Stimulated activated CD4-positive, alpha-beta T cell treated with anti-CD3 and anti-CD28 coated beads, TNF-alpha, amount 100 ng/mL, for 1 hour (primary cell): Measurements from ENCODE around the gene SERGEF.
"Not testable (repeated sequence)": the region's sequence is repeated elsewhere in the genome, so short reads cannot be mapped to it uniquely, and the experiment has no call there.

ENCODE experiments used
- DNase-seq, 3 donors: peaks; one replicate each; pipeline ENCODE4 v3.0.0-alpha.2; 2020; ENCODE audit warnings: low read depth in 3 of 3, low spot score in 1 of 3

SERGEF gene

GRCh38 chr11:17915500-17916143 is 97.2 kb downstream of the SERGEF start:
- DNase-seq = no peak

GRCh38 chr11:17914957-17915356 is 97.9 kb downstream of the SERGEF start:
- no peak for DNase-seq

- DNase-seq = no peak
These were observed 105.8 kb downstream of the SERGEF start for GRCh38 chr11:17907046-17907445.

- no peak for DNase-seq
These were observed 106.4 kb downstream of the SERGEF start for GRCh38 chr11:17906436-17906835.

GRCh38 chr11:17905477-17905876 is 107.4 kb downstream of the SERGEF start:
- DNase-seq = no peak

- no peak for DNase-seq
These were observed 111.4 kb downstream of the SERGEF start for GRCh38 chr11:17901481-17901880.

- DNase-seq = no peak
These were observed 114.1 kb downstream of the SERGEF start for GRCh38 chr11:17898782-17899181.

- no peak for DNase-seq
These were observed 114.8 kb downstream of the SERGEF start for GRCh38 chr11:17898071-17898470.

- no peak for DNase-seq
These were observed 115.4 kb downstream of the SERGEF start for GRCh38 chr11:17897495-17897894.

GRCh38 chr11:17896496-17897151 is 116.2 kb downstream of the SERGEF start:
- not testable (repeated sequence) for DNase-seq

- DNase-seq = no peak
These were observed 117.8 kb downstream of the SERGEF start for GRCh38 chr11:17894929-17895658.

GRCh38 chr11:17892409-17892808 is 120.4 kb downstream of the SERGEF start:
- DNase-seq = no peak

- DNase-seq = no peak
These were observed 122.5 kb downstream of the SERGEF start for GRCh38 chr11:17890325-17890724.

- no peak for DNase-seq
These were observed 125.1 kb downstream of the SERGEF start for GRCh38 chr11:17887779-17888178.

GRCh38 chr11:17883946-17884345 is 128.9 kb downstream of the SERGEF start:
- no peak for DNase-seq

- no peak for DNase-seq
These were observed 129.8 kb downstream of the SERGEF start for GRCh38 chr11:17883057-17883456.

GRCh38 chr11:17878743-17879142 is 134.1 kb downstream of the SERGEF start:
- no peak for DNase-seq

- DNase-seq = no peak
These were observed 135.0 kb downstream of the SERGEF start for GRCh38 chr11:17877886-17878285.

- no peak for DNase-seq
These were observed 136.0 kb downstream of the SERGEF start for GRCh38 chr11:17876827-17877226.

GRCh38 chr11:17875891-17876290 is 137.0 kb downstream of the SERGEF start:
- DNase-seq = no peak

GRCh38 chr11:17873586-17873985 is 139.3 kb downstream of the SERGEF start:
- no peak for DNase-seq

- DNase-seq = not testable (repeated sequence)
These were observed 144.4 kb downstream of the SERGEF start for GRCh38 chr11:17868398-17868797.
